Measurements from ENCODE around the gene TSFM.
A peak's percentile ranks its signal among the peaks of the same experiment; 100 is the strongest.
"Not testable (repeated sequence)": the region's sequence is repeated elsewhere in the genome, so short reads cannot be mapped to it uniquely, and the experiment has no call there.

TSFM gene

DNA sequence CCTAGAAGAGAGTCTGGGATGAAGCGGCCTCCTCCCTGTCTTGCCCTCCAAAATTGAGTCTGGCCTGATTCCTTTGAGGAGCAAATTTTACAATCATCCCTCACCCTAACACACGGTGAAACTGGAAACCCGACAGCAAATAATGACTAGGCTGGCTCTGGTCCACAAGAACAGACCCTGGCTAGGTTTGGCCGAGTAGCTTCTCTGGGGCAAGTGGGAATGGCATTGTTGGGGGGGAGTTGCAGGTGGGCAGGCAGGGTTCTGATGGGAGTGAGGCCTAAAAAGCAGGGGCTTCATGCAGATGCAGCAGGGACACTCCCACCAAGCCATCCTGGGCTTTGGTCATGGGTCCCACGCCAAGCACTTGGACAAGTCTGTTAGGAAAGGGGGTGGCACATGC lies 38.4 kb downstream of the TSFM start:
- H3K9ac ChIP-seq (ENCODE audit: low read depth, low read length); H3K27ac ChIP-seq (ENCODE audit: low read depth, low read length); H3K4me3 ChIP-seq (ENCODE audit: low read length); H3K27me3 ChIP-seq (ENCODE audit: insufficient read depth, low read length); H3K4me1 ChIP-seq (ENCODE audit: insufficient read depth, low read length); H3K9me3 ChIP-seq (ENCODE audit: insufficient read depth, low read depth, low read length): not testable (repeated sequence)
- peaks cover 58% of the 10 kb centered on the region for H3K36me3 ChIP-seq (ENCODE audit: insufficient read depth, low read length)
- WGBS, result 91% methylated on average over 4 of the region's 5 CpGs

DNA sequence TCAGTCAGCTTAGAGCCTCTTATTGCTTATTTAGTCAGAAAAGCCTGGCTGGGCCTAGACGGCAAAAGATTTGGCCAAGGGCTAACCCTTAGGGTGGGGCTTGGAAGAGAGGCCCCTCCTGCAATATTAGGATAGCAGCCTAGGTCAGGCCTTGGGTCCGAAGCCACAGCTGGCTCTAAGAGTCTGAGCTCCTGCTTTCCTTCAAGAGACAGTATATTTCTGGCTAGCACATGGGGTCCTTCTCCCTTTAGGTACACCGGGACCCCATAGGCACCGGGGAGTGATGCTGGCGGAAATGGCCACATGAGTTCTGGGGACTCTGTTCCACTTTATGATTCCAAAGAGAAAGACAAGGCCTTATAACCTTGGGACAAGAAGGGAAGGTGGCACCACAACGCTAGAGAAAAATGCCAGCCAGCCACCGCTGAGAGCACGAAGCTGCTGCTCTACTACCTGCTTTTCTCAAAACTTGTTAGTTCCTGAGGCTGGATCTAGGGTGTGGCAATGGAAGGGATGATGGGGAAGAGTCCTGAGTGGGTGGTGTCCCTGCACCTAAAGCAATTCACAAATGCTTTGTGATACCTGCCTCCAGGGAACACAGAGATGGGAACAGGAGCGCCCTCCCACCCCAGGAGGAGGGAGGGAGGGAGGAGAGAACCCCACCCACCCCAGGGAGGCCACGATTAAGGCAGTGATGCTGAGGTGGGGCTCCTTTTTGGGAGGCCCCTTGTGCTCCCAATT lies 39.1 kb downstream of the TSFM start:
- H3K4me3 ChIP-seq (ENCODE audit: low read length), result no peak overlapping the region
- H3K27me3 ChIP-seq (ENCODE audit: insufficient read depth, low read length), result no peaks in the 10 kb centered on the region
- H3K9me3 ChIP-seq (ENCODE audit: insufficient read depth, low read depth, low read length), result no peaks in the 10 kb centered on the region
- 96% methylated on average over 9 of the region's 10 CpGs for WGBS
- H3K4me1 ChIP-seq (ENCODE audit: insufficient read depth, low read length), result no peaks in the 10 kb centered on the region
- H3K9ac ChIP-seq (ENCODE audit: low read depth, low read length), result no peak overlapping the region
- no peak overlapping the region for H3K27ac ChIP-seq (ENCODE audit: low read depth, low read length)
- H3K36me3 ChIP-seq (ENCODE audit: insufficient read depth, low read length), result peaks cover 65% of the 10 kb centered on the region

DNA sequence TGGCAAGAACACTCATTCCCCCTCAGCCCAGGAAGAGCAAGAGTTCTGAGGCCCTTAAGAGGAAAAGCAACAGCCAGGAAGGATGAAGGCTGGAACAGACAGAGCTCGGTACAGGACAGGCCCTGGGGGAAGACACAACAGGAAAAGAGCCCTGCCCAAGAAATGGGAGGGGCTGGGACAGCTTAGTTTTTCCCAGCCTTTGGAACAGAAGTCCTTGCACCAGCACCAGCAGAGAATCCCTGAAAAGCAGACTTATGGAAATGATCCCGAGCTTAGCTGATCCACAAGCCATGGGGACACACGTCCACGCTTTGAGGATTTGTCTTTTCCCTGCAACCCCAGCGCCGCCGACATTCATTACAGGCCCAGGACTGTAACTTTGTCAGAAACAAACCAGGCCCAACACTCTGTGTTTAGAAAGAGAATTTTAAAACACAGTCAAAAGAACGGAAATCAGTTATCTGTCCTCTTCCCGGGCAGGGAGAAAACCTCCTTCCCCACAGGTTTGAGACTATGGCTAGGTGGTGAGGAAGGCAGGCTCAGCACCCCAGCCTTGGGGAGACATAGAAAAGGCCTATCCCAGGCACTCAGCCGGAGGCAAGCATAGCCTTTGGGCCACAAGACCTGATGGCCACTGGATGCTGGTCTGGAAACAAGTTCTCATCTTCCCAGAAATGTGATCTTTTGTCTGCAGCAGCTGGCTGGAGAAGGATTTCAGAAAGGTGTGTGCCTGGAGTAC lies 40.0 kb downstream of the TSFM start:
- Histone ChIP-seq H3K36me3 (ENCODE audit: insufficient read depth, low read length) (peaks cover 74% of the 10 kb centered on the region), H3K4me1 (ENCODE audit: insufficient read depth, low read length) (no peaks in the 10 kb centered on the region), H3K9ac (ENCODE audit: low read depth, low read length) (no peak overlapping the region), H3K27me3 (ENCODE audit: insufficient read depth, low read length) (no peaks in the 10 kb centered on the region), H3K9me3 (ENCODE audit: insufficient read depth, low read depth, low read length) (no peaks in the 10 kb centered on the region), H3K27ac (ENCODE audit: low read depth, low read length) (no peak overlapping the region), H3K4me3 (ENCODE audit: low read length) (no peak overlapping the region)
- WGBS, result 95% methylated on average over 10 of the region's 10 CpGs

DNA sequence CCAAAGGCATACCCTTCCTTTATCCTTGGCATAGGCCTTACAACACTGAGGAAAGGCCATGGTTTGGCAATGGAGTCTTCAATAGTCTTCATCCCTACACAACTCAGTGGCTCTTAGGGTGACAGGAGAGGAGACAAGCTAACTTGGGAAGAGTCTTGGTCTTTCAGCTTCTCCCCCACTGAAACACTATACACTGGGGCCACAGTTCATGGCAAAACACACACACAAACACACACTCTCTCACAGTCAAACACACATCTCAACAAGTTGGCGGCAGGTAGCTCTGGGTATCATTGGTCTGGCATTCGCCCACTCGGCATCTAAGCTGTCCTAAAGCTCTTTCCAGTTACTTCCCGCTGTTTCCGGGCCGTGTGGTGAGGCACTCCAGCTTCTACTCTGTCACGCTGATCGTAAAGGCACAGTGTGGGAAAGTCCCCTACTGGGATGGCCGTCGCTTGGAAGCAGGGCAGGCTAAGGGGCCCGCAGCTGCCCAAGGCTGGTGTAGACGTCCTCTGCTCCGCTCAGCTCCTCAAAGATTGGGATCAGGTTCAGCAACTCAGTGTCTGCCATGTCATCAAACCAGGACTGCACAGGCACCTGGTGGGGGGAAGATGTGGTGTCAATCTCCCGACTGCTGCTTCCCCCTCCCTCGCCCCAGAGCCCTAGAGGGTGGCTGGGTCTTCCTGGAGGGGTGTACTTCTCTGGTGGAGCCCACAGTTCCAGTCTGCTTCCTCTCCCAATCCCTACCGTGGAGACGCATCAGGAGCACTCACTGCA lies 40.7 kb downstream of the TSFM start:
- no peaks in the 10 kb centered on the region for H3K9me3 ChIP-seq (ENCODE audit: insufficient read depth, low read depth, low read length)
- no peaks in the 10 kb centered on the region for H3K4me1 ChIP-seq (ENCODE audit: insufficient read depth, low read length)
- WGBS, result 95% methylated on average over 17 of the region's 17 CpGs
- peaks cover 80% of the 10 kb centered on the region for H3K36me3 ChIP-seq (ENCODE audit: insufficient read depth, low read length)
- H3K27me3 ChIP-seq (ENCODE audit: insufficient read depth, low read length), result no peaks in the 10 kb centered on the region
- H3K9ac ChIP-seq (ENCODE audit: low read depth, low read length), result no peak overlapping the region
- H3K27ac ChIP-seq (ENCODE audit: low read depth, low read length), result no peak overlapping the region
- no peak overlapping the region for H3K4me3 ChIP-seq (ENCODE audit: low read length)

DNA sequence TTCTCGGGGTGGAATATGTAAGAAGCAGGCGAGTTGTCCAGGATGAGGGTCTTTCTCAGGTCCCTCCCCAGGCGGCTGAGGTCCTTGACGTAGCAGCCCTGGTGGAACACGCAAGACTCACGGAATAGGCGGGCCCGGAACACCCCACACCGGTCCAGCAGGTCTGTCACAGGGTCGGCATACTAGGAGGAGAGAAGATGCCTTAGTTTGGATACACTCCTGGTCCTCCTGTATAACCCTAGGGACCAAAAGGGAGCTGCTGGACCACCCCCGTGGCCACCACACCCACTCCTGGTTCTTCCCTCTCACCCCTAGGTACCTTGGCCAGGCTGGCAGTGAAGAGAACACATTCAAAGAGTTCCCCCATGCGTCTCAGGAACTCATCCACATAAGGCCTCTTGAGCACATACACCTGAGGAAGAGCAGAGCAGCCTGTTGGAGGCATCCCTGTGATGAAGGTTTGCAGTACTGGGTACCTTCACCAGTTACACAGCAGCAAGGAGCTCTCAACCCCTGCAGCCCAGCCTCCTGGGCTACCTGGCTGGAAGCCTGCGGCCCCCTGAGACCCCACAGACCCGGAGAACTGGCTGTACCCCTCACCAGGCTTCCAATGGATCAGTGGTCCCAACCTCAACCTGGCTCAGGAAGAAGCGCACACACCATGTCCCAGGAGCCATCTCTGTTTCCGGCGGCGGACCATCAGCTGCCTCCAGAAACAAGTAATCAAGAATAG lies 41.5 kb downstream of the TSFM start:
- H3K9ac ChIP-seq (ENCODE audit: low read depth, low read length), result no peak overlapping the region
- peaks cover 87% of the 10 kb centered on the region for H3K36me3 ChIP-seq (ENCODE audit: insufficient read depth, low read length)
- no peaks in the 10 kb centered on the region for H3K27me3 ChIP-seq (ENCODE audit: insufficient read depth, low read length)
- H3K27ac ChIP-seq (ENCODE audit: low read depth, low read length), result no peak overlapping the region
- no peaks in the 10 kb centered on the region for H3K4me1 ChIP-seq (ENCODE audit: insufficient read depth, low read length)
- H3K9me3 ChIP-seq (ENCODE audit: insufficient read depth, low read depth, low read length), result no peaks in the 10 kb centered on the region
- WGBS, result 97% methylated on average over 18 of the region's 18 CpGs
- H3K4me3 ChIP-seq (ENCODE audit: low read length), result no peak overlapping the region

DNA sequence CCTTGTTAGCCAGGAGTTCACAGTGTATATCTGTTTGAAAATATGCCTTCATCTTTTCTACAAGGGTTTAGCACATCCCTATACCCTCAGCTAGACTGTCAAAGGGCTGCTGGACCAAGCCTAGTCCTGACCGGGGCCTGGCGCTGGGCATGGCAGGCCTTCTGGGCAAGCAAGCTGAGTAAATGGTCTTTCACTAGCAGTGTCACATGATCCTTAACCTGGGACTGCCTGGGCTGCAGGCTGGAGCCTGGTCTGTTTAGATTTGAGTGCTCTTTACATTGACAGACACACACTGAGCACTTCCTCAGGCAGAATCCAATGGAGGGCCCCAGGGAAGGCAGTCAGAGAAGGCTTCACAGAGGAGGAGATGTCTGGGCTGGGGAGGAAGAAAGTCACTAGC lies 42.9 kb downstream of the TSFM start:
- no peak overlapping the region for H3K9ac ChIP-seq (ENCODE audit: low read depth, low read length)
- no peak overlapping the region for H3K27ac ChIP-seq (ENCODE audit: low read depth, low read length)
- no peak overlapping the region for H3K4me3 ChIP-seq (ENCODE audit: low read length)
- no peaks in the 10 kb centered on the region for H3K9me3 ChIP-seq (ENCODE audit: insufficient read depth, low read depth, low read length)
- 95% methylated on average over 2 of the region's 2 CpGs for WGBS
- peaks cover 88% of the 10 kb centered on the region for H3K36me3 ChIP-seq (ENCODE audit: insufficient read depth, low read length)
- H3K27me3 ChIP-seq (ENCODE audit: insufficient read depth, low read length), result no peaks in the 10 kb centered on the region
- H3K4me1 ChIP-seq (ENCODE audit: insufficient read depth, low read length), result no peaks in the 10 kb centered on the region

DNA sequence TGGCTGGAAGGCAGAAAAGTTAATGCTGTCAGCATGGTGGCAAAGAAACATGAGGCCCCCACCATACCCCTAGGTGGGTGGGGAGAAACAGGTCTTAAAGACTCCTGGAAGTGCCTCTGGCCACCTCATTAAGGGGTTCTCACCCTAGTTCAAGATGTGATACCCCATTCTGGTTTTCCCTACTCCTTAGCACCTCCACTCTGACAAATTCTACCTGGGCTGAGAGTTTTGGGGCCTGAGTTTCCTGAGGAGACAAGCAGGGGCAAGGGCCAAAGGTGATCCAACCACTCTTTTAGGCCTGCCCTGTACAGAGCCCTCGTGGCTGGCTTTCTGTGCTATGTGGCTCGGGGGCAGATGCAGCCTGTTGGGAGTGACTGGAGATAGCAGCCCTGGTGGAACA lies 43.8 kb downstream of the TSFM start:
- Histone ChIP-seq H3K27ac (ENCODE audit: low read depth, low read length) (no peak overlapping the region), H3K4me1 (ENCODE audit: insufficient read depth, low read length) (no peaks in the 10 kb centered on the region), H3K9me3 (ENCODE audit: insufficient read depth, low read depth, low read length) (no peaks in the 10 kb centered on the region), H3K9ac (ENCODE audit: low read depth, low read length) (no peak overlapping the region), H3K4me3 (ENCODE audit: low read length) (no peak overlapping the region), H3K27me3 (ENCODE audit: insufficient read depth, low read length) (no peaks in the 10 kb centered on the region), H3K36me3 (ENCODE audit: insufficient read depth, low read length) (peaks cover 82% of the 10 kb centered on the region)
- WGBS, result 95% methylated on average over 2 of the region's 2 CpGs

DNA sequence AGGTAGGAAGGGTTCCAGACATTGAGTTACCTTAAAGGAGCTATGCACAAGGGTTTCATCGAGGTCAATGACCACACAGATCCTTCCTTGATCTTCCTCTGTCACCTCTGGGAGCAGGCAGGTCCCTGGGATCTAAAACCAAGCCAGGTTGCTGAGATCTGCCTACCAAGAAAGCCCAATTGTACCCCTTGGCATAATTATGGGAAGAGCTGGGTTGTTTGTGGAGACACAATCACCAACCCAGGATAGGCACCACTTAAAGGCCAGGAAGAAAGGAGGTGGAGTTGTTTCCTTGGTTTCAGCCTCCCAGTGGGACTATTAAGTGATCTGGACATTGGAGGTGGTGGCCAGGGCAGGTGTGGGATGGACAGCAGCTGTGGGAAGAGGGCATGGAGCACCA lies 44.4 kb downstream of the TSFM start:
- Histone ChIP-seq H3K36me3 (ENCODE audit: insufficient read depth, low read length) (peaks cover 77% of the 10 kb centered on the region), H3K4me3 (ENCODE audit: low read length) (no peak overlapping the region), H3K4me1 (ENCODE audit: insufficient read depth, low read length) (no peaks in the 10 kb centered on the region), H3K27ac (ENCODE audit: low read depth, low read length) (no peak overlapping the region), H3K27me3 (ENCODE audit: insufficient read depth, low read length) (no peaks in the 10 kb centered on the region), H3K9ac (ENCODE audit: low read depth, low read length) (no peak overlapping the region), H3K9me3 (ENCODE audit: insufficient read depth, low read depth, low read length) (no peaks in the 10 kb centered on the region)
- 95% methylated on average over 1 of the region's 1 CpG for WGBS

DNA sequence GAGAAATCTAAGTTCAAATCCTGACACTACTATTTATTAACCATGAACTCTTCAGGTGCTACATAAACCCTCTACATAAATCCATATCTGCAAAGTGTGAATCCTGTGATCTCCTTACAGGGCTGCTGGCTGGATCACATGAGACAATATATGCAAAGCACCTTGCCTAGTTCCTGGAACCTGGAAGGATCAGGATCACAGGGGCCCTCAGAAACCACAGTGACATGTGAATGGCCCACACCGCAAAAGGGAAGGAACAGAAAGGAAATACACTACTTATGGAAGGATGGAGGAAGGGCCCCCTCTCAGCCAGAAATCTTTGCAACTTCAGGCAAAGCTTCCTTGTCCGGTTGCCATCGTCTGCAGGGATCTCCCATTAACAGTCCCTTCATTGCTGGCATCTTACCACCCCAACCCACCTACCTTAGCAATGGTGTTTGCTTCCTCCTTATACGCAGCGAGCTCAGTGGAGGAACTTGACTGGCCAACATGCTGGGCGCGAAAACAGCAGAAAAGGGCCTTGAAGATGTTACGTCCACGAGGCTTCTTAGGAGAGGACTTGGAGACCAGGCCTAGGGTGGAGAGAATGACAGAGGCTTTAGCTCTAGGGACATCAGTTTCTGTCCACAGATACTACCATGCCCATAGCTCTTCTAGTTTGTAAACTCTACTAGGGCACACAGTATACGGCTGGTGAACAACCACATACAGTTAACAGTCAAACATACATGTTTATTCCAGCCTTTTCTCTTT lies 46.6 kb downstream of the TSFM start:
- Histone ChIP-seq H3K9ac (ENCODE audit: low read depth, low read length) (no peak overlapping the region), H3K4me3 (ENCODE audit: low read length) (no peak overlapping the region), H3K27ac (ENCODE audit: low read depth, low read length) (peak overlapping the region; percentile 17; the same call in 1 of the 2 replicates), H3K9me3 (ENCODE audit: insufficient read depth, low read depth, low read length) (no peaks in the 10 kb centered on the region), H3K27me3 (ENCODE audit: insufficient read depth, low read length) (no peaks in the 10 kb centered on the region), H3K4me1 (ENCODE audit: insufficient read depth, low read length) (peaks cover 13% of the 10 kb centered on the region; the same call in 1 of the 2 replicates), H3K36me3 (ENCODE audit: insufficient read depth, low read length) (peaks cover 55% of the 10 kb centered on the region)
- WGBS, result 96% methylated on average over 10 of the region's 10 CpGs

DNA sequence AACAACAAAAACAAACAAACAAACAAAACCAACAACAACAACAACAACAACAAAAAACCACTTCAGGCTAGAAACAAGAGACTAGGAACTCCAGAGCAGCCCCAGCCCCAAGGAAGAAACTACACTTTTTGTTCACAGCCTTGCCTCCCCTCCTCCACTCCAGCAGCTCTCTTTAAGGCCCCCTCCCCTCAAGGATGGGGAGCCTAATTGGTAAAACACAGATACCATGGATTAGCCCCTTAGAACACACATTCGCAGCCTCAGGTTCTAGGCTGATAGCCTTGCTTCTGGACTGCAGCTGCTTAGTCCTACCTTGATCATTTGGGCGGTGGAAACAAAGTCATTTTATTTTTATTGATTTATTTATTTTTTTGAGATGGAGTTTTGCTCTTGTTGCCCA lies 47.8 kb downstream of the TSFM start:
- Histone ChIP-seq H3K27ac (ENCODE audit: low read depth, low read length) (no peak overlapping the region), H3K4me3 (ENCODE audit: low read length) (no peak overlapping the region), H3K9me3 (ENCODE audit: insufficient read depth, low read depth, low read length) (no peaks in the 10 kb centered on the region), H3K9ac (ENCODE audit: low read depth, low read length) (no peak overlapping the region), H3K36me3 (ENCODE audit: insufficient read depth, low read length) (peaks cover 43% of the 10 kb centered on the region), H3K27me3 (ENCODE audit: insufficient read depth, low read length) (no peaks in the 10 kb centered on the region), H3K4me1 (ENCODE audit: insufficient read depth, low read length) (peaks cover 17% of the 10 kb centered on the region)
- 99% methylated on average over 2 of the region's 2 CpGs for WGBS

Measured in HUES64 (cell line).